Stimulated activated naive CD4-positive, alpha-beta T cell (primary cell): ENCODE results near the gene IQGAP1.
"Not testable (repeated sequence)": the region's sequence is repeated elsewhere in the genome, so short reads cannot be mapped to it uniquely, and the experiment has no call there.

Source experiments
- DNase-seq, 6 experiments: peaks; one replicate each; lab custom pipeline; 2025; lab: John Stamatoyannopoulos, UW

IQGAP1 gene

DNA sequence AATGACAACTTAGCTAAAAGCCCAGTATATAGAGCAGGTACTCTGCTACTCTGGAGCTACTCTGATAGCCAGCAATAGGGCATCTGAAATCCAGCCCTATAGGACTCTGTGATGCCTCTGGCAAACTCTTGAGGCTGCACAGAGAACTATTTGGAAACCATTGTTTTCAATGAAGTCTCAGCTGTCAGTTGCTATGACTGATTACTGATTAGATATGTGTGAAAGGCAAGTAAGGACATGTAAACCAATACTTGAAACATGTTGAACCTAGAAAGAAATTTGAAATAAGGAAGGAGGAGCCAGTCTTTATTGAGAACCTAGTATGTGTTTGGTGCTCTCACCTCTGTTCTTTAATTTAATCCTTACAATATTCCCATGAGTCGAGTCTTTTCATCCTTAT, 101.5 kb downstream of the IQGAP1 start:
- no peak for DNase-seq

- no peak for DNase-seq
These were observed 101.9 kb downstream of the IQGAP1 start for GRCh38 chr15:90489944-90490343.

GRCh38 chr15:90493647-90494046, 105.6 kb downstream of the IQGAP1 start:
- peak in 1 of 6 experiments; percentile 30 for DNase-seq

DNA sequence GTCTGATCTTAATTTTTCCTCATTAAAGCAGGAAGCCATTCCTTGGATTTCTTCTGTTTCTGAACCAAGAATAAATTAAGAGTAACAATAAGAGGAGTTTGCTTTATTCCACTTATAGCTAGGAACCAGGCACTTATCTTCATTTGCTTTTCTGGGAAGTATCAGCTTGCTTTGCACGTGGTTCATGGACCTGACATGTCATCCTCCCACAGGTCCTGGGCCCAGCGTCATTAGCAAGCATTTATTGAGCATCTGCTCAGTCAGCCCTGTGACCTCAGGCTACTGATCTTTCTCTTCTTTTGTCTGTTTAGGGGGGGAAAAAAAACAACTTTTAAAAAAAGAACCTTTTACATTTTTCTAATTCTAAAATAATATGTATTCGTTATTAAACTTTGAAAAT, 107.0 kb downstream of the IQGAP1 start:
- DNase-seq = no peak

DNA sequence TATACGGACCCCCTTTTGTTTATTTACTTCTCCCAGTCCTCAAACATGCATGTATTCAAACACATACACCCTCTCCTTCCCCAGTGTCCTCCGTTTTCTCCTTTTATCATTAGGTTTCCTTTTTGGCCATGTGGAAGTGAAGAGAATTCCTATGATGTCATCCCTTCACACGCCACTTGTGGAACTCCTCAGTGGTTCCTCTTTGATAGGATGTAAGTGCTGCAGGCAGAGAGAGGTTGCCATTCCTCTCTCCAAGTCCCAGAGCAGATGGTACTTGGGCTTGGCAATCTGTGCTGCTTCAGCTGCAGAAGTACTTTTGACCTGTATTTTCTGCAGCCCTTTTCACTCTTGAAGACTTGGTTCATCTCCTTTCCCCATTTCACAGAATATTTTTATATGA, 108.7 kb downstream of the IQGAP1 start:
- no peak for DNase-seq

DNA sequence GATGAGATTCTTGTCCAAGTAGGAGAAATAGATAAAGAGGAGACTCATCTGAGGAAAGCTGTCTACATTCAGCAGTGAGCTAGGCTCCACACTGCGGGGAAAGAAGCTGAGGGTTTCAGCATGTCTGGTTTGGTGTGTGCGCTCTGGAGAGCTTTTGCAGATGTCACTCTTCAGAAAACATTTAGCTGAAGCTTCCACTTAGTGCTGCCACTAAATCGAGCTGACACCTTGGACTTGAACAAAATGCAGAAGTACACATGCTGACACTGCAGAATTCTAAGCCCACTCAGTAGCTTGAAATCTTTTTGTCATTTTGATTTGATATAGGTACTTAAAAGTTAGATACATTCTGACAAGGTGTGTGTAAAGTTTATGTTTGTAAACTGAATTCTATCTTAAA, 109.3 kb downstream of the IQGAP1 start:
- no peak for DNase-seq

DNA sequence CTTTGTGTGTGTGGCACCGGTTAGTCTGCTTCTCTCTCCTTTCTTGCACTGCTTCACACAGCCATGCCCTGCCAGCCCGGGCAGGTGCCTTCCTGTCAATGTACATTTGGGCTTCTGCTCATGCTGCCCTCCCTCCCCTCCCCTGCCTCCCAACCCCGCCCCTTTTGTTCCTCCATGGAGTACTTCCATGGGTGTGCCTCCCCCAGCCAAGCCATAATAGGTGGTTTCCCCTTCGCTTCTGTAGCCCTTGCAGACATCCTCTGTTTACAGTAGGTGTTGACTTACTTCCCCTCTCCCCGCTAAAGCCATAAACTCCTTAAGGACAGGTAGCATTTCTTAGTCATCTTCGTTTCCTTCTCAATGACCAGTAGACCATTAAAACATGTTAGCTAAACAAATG, 109.9 kb downstream of the IQGAP1 start:
- no peak for DNase-seq

- DNase-seq = no peak
These were observed 112.1 kb downstream of the IQGAP1 start for GRCh38 chr15:90500171-90500570.

- DNase-seq = no peak
These were observed 113.9 kb downstream of the IQGAP1 start for GRCh38 chr15:90501898-90502297.

DNA sequence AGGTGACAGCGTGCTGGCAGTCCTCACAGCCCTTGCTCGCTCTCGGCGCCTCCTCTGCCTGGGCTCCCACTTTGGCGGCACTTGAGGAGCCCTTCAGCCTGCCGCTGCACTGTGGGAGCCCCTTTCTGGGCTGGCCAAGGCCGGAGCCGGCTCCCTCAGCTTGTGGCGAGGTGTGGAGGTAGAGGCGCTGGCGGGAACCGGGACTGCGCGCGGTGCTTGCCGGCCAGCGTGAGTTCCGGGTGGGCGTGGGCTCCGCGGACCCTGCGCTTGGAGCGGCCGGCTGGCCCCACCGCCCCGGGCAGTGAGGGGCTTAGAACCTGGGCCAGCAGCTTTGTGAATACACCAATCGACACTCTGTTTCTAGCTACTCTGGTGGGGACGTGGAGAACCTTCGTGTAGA, 122.7 kb downstream of the IQGAP1 start:
- DNase-seq = not testable (repeated sequence)

DNA sequence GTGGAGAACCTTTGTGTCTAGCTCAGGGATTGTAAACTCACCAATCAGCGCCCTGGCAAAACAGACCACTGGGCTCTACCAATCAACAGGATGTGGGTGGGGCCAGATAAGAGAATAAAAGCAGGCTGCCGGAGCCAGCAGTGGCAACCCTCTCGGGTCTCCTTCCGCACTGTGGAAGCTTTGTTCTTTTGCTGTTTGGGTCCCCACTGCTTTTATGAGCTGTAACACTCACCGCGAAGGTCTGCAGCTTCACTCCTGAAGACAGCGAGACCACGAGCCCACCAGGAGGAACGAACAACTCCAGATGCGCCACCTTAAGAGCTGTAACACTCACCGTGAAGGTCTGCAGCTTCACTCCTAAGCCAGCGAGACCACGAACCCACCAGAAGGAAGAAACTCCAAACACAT, 123.2 kb downstream of the IQGAP1 start:
- DNase-seq = peak in 4 of 6 experiments; percentile 8 to 49 (median 34)

- no peak for DNase-seq
These were observed 124.2 kb downstream of the IQGAP1 start for GRCh38 chr15:90512276-90512675.

GRCh38 chr15:90512981-90513380, 124.9 kb downstream of the IQGAP1 start:
- no peak for DNase-seq

DNA sequence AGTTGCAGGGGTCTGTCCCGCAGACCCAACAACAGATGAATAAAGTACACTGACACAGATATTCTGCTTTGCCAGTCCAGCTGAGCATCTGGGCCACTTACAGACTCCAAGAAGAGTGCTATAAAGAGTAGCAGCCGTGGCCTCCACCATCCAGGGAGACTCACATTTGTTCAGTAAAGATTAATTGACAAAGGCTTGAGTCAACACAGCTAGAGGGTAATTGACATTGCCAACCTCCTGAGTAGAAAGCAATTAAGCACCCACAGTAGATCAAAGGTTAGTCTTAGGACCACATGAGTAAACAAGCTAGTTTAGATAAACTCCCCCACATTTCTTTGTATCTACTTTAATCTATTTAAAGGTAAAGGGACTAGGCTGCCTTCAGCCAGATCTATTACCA, 125.4 kb downstream of the IQGAP1 start:
- no peak for DNase-seq

GRCh38 chr15:90513893-90514292, 125.9 kb downstream of the IQGAP1 start:
- not testable (repeated sequence) for DNase-seq

DNA sequence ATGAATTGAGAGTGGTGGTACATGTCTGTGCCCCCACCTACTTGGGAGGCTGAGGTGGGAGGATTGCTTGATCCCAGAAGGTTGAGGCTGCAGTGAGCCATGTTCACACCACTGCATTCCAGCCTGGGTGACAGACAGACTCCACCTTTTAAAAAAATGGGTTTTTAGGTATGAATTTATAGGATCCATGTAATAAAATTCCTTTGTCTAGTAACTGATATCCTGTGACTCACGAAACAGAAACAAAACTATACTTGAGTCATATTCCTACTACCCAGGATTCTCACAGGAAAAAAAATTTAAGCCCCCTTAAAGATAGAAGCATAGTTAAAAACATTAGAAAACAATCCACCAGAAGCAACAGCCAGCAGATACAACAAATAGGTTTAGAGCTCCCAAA, 131.6 kb downstream of the IQGAP1 start:
- no peak for DNase-seq

DNA sequence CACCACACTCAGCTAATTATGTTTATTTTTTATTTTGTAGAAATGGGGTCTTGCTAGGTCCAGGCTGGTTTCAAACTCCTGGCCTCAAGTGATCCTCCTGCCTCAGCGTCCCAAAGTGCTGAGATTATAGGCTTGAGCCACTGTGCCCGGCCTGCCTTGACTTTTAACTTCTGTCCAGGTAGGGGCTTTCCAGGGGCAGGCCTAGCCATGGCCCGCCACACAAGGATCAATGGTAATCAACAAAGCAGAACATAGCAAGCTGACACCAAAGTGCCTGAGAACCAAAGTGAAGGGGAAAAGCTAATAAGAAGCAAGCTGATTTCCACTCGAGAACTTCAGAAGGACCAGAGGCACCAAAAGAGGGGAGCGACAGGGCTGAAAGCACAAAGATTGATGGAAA, 132.3 kb downstream of the IQGAP1 start:
- DNase-seq = no peak

- no peak for DNase-seq
These were observed 135.3 kb downstream of the IQGAP1 start for GRCh38 chr15:90523373-90523772.

- not testable (repeated sequence) for DNase-seq
These were observed 136.2 kb downstream of the IQGAP1 start for GRCh38 chr15:90524018-90524803.

GRCh38 chr15:90529011-90529370, 140.9 kb downstream of the IQGAP1 start:
- DNase-seq = no peak

DNA sequence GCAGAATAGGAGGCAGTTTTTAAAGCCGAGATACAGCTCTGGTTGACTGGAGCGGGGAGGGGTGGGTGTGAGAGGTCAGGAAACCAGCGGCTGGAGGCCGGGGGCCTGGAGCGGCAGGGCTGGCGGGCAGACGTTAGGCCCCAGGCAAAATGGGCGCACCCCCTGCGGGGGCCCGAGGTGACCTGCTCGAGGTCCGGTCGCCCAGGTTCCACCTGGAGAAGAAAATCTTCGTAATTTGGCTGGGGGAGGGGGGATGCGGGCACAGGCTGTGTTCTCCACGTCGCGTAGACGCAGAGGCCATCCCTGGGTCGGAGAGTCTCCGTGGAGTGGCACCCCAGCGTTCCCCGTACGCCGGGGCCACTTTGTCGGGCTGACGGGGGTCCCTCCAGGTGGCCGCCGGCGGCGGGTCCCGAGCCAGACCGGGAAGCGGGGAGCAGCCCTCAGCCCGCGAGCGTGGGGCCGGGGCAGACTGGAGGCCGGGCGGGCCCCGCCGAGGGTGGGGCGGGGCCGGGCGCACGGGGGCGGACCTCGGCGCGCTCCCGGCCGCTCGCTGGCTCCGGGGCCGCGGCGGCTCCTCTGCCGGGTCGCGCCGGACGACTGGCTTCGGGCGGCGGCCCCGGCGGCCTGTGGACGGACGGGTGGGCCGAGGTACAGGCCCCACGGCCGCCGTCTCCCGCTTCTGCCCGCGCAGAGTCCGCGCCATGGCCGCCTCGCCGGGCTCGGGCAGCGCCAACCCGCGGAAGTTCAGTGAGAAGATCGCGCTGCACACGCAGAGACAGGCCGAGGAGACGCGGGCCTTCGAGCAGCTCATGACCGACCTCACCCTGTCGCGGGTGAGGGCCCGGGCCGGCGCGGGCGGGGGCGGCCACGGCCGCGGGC, 141.6 kb downstream of the IQGAP1 start, which contains the start of gene CRTC3:
Gene CRTC3 (plus strand): TSS at position 553 of the 879 bp plus-strand sequence. CDS start 149 bp downstream, at position 702.
- DNase-seq = peak; percentile 22 to 83 (median 60)

GRCh38 chr15:90530250-90531051, 142.4 kb downstream of the IQGAP1 start:
- peak; percentile 21 to 67 (median 34) for DNase-seq
